CD14-positive monocyte (primary cell): ENCODE results near the gene NFRKB. TPM values are rescaled to one million over a fixed set of nuclear protein-coding genes. Genes with fewer than 3 reads are reported as not detected.
A peak's percentile ranks its signal among the peaks of the same experiment; 100 is the strongest.

Experiments
- DNase-seq, 3 donors: peaks; one replicate each; pipeline ENCODE4 v3.0.0-alpha.2; 2011 to 2022
- H2AFZ ChIP-seq: 2 replicates; pipeline ENCODE4 v1.6.0; 2012; ENCODE audit warnings: mild to moderate bottlenecking, low read depth, low read length, inconsistent platforms; ENCODE audit not compliant: insufficient read depth, poor library complexity, severe bottlenecking
- H3K27ac ChIP-seq, 2 donors: 1 replicate in 1 of 2; 2 replicates in 1 of 2; pipeline ENCODE4 v1.5.1; 2012 to 2013; ENCODE audit warnings: low read length in 2 of 2, control low read depth in 1 of 2, inconsistent platforms in 1 of 2, low read depth in 1 of 2, mild to moderate bottlenecking in 1 of 2
- H3K27me3 ChIP-seq, 2 donors: one replicate each; pipeline versions ENCODE4 v1.6.0 to v1.6.1; 2011 to 2013; ENCODE audit warnings: low read length in 2 of 2; ENCODE audit not compliant: control insufficient read depth in 2 of 2, insufficient read depth in 2 of 2
- H3K36me3 ChIP-seq, 2 donors: replicated peaks in 1 of 2; 1 replicate in 1 of 2; 2 replicates in 1 of 2; pipeline versions ENCODE4 v1.5.1 to v1.6.1; 2012 to 2013; ENCODE audit warnings: low read length in 2 of 2, control low read depth in 1 of 2, inconsistent platforms in 1 of 2, mild to moderate bottlenecking in 1 of 2; ENCODE audit not compliant: insufficient read depth in 2 of 2, control insufficient read depth in 1 of 2
- H3K4me1 ChIP-seq, 2 donors: 1 replicate in 1 of 2; 2 replicates in 1 of 2; pipeline versions ENCODE4 v1.5.1 to v1.6.1; 2012 to 2013; ENCODE audit warnings: low read length in 2 of 2, control low read depth in 1 of 2, inconsistent platforms in 1 of 2, mild to moderate bottlenecking in 1 of 2, moderate library complexity in 1 of 2; ENCODE audit not compliant: insufficient read depth in 2 of 2, control insufficient read depth in 1 of 2
- H3K4me2 ChIP-seq: replicated peaks from 2 replicates; pipeline ENCODE3; 2012; ENCODE audit warnings: low read length, moderate library complexity, mild to moderate bottlenecking; ENCODE audit not compliant: poor library complexity, severe bottlenecking; ENCODE audit errors: extremely low read depth
- H3K4me3 ChIP-seq, 3 experiments: fragments of 200-600 bp in 1 of 3; sonication (generic) in 1 of 3; replicated peaks in 1 of 3; 1 replicate in 2 of 3; 2 replicates in 1 of 3; pipeline ENCODE4 v1.5.1; 2011 to 2013; ENCODE audit warnings: low read length in 3 of 3, mild to moderate bottlenecking in 3 of 3, control low read depth in 2 of 3, low read depth in 2 of 3, inconsistent platforms in 1 of 3, moderate library complexity in 1 of 3
- H3K79me2 ChIP-seq: 2 replicates; pipeline ENCODE4 v1.6.0; 2012; ENCODE audit warnings: mild to moderate bottlenecking, control low read depth, inconsistent platforms, low read length, moderate library complexity; ENCODE audit not compliant: insufficient read depth
- H3K9ac ChIP-seq: 2 replicates; pipeline ENCODE4 v1.6.0; 2017; ENCODE audit warnings: low read length, mild to moderate bottlenecking; ENCODE audit not compliant: insufficient read depth, poor library complexity, severe bottlenecking
- H3K9me3 ChIP-seq, 2 donors: replicated peaks in 1 of 2; 1 replicate in 1 of 2; 2 replicates in 1 of 2; pipeline versions ENCODE4 v1.5.1 to v1.6.1; 2012 to 2013; ENCODE audit warnings: low read length in 2 of 2, control low read depth in 1 of 2; ENCODE audit not compliant: control insufficient read depth in 1 of 2, insufficient read depth in 1 of 2
- H4K20me1 ChIP-seq: 2 replicates; pipeline ENCODE4 v1.6.0; 2012; ENCODE audit warnings: mild to moderate bottlenecking, low read length, control low read depth, moderate library complexity; ENCODE audit not compliant: insufficient read depth
- H3K27ac Mint-ChIP-seq, 7 donors: one replicate each; pipeline ENCODE4 v1.8.0; 2020; ENCODE audit warnings: mild to moderate bottlenecking in 7 of 7, mixed read lengths in 7 of 7, moderate library complexity in 6 of 7, inconsistent platforms in 2 of 7
- H3K27me3 Mint-ChIP-seq, 3 donors: one replicate each; pipeline ENCODE4 v1.8.0; 2021 to 2022; ENCODE audit warnings: low read depth in 3 of 3, mild to moderate bottlenecking in 3 of 3, mixed read lengths in 3 of 3, moderate library complexity in 3 of 3, inconsistent platforms in 1 of 3
- H3K36me3 Mint-ChIP-seq, 2 donors: one replicate each; pipeline ENCODE4 v1.8.0; 2020; ENCODE audit warnings: mixed read lengths in 2 of 2, inconsistent platforms in 1 of 2, mild to moderate bottlenecking in 1 of 2
- H3K4me1 Mint-ChIP-seq: one replicate; pipeline ENCODE4 v1.8.0; 2020; ENCODE audit warnings: mild to moderate bottlenecking, mixed read lengths
- H3K4me3 Mint-ChIP-seq, 2 donors: one replicate each; pipeline ENCODE4 v1.8.0; 2020; ENCODE audit warnings: mild to moderate bottlenecking in 2 of 2, mixed read lengths in 2 of 2, moderate library complexity in 1 of 2
- H3K9me3 Mint-ChIP-seq, 7 donors: one replicate each; pipeline ENCODE4 v1.8.0; 2020 to 2022; ENCODE audit warnings: mixed read lengths in 7 of 7, mild to moderate bottlenecking in 6 of 7, moderate library complexity in 6 of 7, inconsistent platforms in 2 of 7
- whole genome bisulfite sequencing: methylation state at CpG from one replicate; pipeline ENCODE4 v1.1.5; 2013; ENCODE audit warnings: missing lambda C conversion rate; ENCODE audit not compliant: insufficient coverage; 5-methylcytosine and 5-hydroxymethylcytosine counted together
- intact Hi-C, 2 donors: fragments of 100-400 bp; cut with micrococcal nuclease; formaldehyde crosslinking; loops; one replicate each; pipeline versions ENCODE4 v1.15.0 to v1.15.1; 2023
- polyA plus RNA-seq, 3 donors: library from polyadenylated mRNA; depleted of rRNA in 1 of 3; unstranded in 2 of 3; stranded (reverse) in 1 of 3; fragments of 300-500 nt in 2 of 3; fragments of >200 nt in 1 of 3; fragmentation: Illumina TruSeq in 2 of 3; gene quantifications; 1 replicate in 2 of 3; 2 replicates in 1 of 3; pipeline ENCODE4 v1.2.3, GENCODE V29; 2012 to 2021
- TF ChIP-seq, protein P1 (sequence below): fragments of 200-600 bp; IDR thresholded peaks from one replicate; pipeline ENCODE4 v1.8.0; 2022; ENCODE audit warnings: antibody characterized with exemption, mild to moderate bottlenecking

The NFRKB gene
- polyA plus RNA-seq, 3 donors, result 5.8 to 25.6 (median 9.1) TPM

DNA sequence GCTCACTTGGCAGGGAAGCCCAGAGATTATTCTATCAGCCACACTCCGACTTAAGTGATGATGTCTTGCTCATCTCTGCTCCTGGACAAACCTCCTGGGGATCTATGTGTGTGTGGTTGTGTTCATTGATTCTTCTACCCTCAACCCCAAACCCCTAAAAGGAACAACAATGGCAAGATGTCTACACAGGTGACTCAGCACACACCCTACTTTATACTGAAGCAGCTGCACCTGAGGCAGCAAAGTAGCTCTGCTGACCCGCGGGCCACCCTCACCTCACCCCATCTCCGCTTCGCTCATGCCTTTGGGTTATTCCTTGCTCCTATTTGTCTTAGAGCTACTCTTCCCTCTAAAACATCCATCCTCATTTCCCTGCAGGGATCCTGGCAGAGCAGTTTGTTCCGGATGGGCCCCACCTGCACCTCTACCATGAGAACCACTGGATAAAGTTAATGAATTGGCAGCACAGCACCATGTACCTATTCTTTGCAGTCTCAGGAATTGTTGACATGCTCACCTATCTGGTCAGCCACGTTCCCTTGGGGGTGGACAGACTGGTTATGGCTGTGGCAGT, 41.1 kb downstream of the NFRKB start:
- no peaks in the 10 kb centered on the region for H3K27me3 ChIP-seq
- peaks cover 0 to 8% of the 10 kb centered on the region in 2 donors for H3K36me3 ChIP-seq
- H2AFZ ChIP-seq, result peak overlapping the region; percentile 44
- no peaks in the 10 kb centered on the region for H3K9me3 ChIP-seq
- peaks cover 0 to 2% of the 10 kb centered on the region in 2 donors for H3K4me1 ChIP-seq
- intact Hi-C loops, result no loop called here
- no peak overlapping the region for H3K4me2 ChIP-seq
- H3K4me1 Mint-ChIP-seq, result peaks cover 15% of the 10 kb centered on the region
- H3K4me3 Mint-ChIP-seq, result no peak overlapping the region
- 99% methylated on average over 5 of the region's 7 CpGs for WGBS
- H3K9me3 Mint-ChIP-seq, result no peaks in the 10 kb centered on the region
- H3K27ac Mint-ChIP-seq, result no peak overlapping the region
- H3K27me3 Mint-ChIP-seq, result peaks cover 0 to 4% (median 3%) of the 10 kb centered on the region in 3 donors
- TF ChIP-seq, protein P1, sequence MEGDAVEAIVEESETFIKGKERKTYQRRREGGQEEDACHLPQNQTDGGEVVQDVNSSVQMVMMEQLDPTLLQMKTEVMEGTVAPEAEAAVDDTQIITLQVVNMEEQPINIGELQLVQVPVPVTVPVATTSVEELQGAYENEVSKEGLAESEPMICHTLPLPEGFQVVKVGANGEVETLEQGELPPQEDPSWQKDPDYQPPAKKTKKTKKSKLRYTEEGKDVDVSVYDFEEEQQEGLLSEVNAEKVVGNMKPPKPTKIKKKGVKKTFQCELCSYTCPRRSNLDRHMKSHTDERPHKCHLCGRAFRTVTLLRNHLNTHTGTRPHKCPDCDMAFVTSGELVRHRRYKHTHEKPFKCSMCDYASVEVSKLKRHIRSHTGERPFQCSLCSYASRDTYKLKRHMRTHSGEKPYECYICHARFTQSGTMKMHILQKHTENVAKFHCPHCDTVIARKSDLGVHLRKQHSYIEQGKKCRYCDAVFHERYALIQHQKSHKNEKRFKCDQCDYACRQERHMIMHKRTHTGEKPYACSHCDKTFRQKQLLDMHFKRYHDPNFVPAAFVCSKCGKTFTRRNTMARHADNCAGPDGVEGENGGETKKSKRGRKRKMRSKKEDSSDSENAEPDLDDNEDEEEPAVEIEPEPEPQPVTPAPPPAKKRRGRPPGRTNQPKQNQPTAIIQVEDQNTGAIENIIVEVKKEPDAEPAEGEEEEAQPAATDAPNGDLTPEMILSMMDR, result no peak
- no peak overlapping the region for H3K27ac ChIP-seq
- peaks cover 2% of the 10 kb centered on the region in 2 donors for H3K36me3 Mint-ChIP-seq
- H3K79me2 ChIP-seq, result no peaks in the 10 kb centered on the region
- no peak overlapping the region for H3K9ac ChIP-seq
- no peak for DNase-seq
- no peak overlapping the region for H3K4me3 ChIP-seq
- no peaks in the 10 kb centered on the region for H4K20me1 ChIP-seq

DNA sequence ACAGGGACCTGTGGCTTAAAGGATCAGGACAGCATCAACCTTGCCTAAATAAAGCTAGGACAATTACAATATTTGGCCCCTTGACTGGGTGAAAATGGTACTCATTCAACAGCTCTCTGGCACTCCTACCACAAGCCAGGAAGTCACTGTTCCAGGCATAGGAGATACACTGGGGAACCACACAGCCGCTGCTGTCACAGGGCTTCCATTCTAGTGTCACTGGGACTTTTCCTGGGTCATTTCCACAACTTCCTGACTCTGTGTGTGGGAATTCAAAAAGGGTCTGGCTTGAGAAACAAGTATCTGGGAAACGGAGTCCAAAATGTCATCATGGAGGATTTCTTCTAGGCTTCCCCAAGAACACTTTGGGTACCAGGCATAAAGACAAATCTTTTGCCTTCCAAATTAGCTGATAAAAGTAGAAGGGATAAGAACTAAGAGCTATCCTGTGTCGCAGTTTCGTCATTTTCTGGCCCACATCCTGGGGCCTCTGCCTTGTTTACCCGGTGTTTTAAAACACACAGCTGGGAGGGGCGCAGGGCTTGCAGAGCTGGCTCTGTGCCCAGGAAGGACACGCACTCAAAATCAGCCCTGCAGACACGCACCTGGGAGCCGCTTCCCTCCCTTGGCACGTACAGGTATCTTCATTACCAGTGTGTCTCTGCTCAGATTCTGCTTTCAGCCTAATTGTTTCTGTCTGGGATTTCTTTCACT, 41.7 kb downstream of the NFRKB start:
- Mint-ChIP-seq H3K27ac (peak overlapping the region in 1 of 7 donors; percentile 61), H3K4me3 (no peak overlapping the region), H3K27me3 (peaks cover 0 to 4% (median 3%) of the 10 kb centered on the region in 3 donors), H3K36me3 (peaks cover 0 to 2% of the 10 kb centered on the region in 2 donors), H3K4me1 (peaks cover 15% of the 10 kb centered on the region), H3K9me3 (no peaks in the 10 kb centered on the region)
- no peak overlapping the region for H3K4me3 ChIP-seq
- intact Hi-C loops, result no loop called here
- peaks cover 0 to 2% of the 10 kb centered on the region in 2 donors for H3K4me1 ChIP-seq
- no peak overlapping the region for H3K27ac ChIP-seq
- H3K79me2 ChIP-seq, result no peaks in the 10 kb centered on the region
- 43% methylated on average over 8 of the region's 10 CpGs for WGBS
- TF ChIP-seq, protein P1, result no peak
- no peak for DNase-seq
- no peak overlapping the region for H3K9ac ChIP-seq
- H3K4me2 ChIP-seq, result no peak overlapping the region
- H3K9me3 ChIP-seq, result no peaks in the 10 kb centered on the region
- H2AFZ ChIP-seq, result peak overlapping the region; percentile 44
- no peaks in the 10 kb centered on the region for H3K27me3 ChIP-seq
- peaks cover 0 to 4% of the 10 kb centered on the region in 2 donors for H3K36me3 ChIP-seq
- H4K20me1 ChIP-seq, result no peaks in the 10 kb centered on the region
